ELR (cell line): ENCODE data around the gene SMIM3.
"Not testable (repeated sequence)": the region's sequence is repeated elsewhere in the genome, so short reads cannot be mapped to it uniquely, and the experiment has no call there.

Experiments used
- DNase-seq: peaks from one replicate; pipeline ENCODE4 v3.0.0-alpha.2; 2015; ENCODE audit warnings: low read depth

The SMIM3 gene

DNA sequence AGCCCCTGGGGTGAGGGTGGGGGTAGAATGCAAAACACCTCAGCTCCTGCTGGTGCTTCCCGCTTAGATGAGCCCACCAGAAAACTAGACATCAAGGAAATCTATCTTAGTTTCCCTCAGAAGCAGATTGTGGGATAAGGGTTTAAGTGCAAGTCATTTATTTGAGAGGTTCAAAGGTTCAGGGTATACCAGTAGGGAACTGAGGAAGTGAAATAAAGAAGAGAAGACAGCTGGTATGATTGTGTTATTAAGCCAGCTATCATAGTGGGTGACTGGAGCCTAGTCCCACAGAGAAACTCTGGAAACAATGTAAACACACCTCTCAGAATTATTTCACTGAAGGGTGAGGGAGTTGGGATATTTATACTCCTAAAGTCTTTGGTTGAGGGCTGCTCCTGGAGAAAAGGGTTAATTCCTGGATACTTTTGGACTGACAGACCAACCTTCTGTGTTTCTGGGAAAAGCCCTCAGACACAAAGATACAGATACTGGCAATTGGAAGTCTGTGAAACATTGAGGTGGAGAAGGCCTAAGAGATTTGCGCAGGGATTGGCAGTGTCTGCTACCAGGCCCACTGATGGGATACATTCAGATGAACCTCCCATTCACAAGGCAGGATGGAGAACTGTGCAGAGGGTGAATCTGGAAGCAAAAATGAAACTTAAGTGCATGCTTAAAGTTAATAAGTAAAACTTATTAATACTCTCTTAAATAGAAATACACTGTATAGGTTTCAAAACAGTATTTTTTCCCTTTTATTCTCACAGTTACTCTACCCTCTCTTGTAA is 13.4 kb upstream of the SMIM3 start:
- DNase-seq = no peak

DNA sequence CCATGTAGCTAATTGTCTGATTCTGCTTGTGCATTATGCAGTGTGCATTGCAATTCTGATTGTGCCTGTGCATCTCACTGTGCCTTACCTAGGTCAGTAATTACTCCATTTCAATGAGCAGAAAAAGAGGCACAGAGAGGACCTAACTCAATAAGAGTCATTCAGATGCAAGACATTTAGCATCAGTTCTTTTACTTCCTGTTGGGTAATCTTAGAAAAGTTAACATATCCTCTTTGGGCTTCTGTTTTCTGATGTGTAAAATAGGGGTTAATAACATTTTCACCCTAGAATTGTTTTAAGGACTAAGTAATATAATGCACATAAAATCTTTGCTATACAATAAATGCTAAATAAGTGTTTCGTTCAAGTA is 12.8 kb upstream of the SMIM3 start:
- DNase-seq = no peak

DNA sequence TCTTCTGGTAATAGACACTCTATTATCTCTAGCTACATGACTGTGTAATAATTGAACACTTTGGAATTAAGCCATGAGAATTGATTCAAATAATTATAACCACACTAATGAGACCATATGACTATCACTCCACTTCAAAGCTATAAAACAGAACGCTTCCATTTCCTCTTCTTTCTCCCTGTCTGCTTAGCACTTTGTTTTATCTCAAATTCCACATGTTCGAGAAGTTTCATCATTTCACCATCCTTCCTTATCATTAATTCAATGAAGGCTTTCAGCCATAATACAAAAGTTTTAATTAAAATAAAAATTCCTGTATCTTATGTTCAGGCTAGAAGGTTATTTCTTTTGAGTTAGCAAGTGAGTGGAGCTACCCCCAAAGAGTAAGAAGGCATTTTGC is 12.3 kb upstream of the SMIM3 start:
- DNase-seq = no peak

DNA sequence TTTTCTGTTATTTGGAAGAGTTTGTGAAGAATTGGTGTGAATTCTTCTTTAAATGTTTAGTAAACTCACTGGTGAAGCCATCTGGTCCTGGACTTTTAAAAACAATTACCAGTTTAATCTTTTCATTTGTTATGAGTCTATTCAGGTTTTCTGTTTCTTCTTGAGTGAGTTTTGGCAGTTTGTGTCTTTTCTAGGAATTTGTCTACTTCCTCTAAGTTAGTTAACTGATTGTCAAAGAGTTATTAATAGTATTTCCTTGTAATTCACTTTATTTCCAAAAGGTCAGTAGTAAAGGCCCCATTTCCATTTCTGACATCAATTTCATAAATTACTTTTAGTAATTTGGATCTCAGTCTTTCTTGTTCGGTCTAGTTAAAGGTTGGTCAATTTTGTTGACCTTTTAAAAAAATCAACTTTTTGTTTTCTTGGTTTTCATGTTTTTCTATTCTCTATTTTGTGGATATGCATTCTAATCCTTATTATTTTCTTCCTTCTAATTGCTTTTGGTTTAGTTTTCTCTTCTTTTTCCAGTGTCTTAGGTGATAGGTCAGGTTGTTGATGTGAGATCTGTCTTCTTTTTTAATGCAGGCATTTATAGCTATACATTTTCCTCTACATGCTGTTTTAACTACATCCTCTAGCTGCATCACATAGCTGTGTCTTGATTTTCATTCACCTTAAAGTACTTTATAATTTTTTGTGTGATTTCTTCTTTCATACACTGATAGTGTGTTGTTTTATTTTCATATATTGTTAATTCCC is 7.3 kb upstream of the SMIM3 start:
- DNase-seq = no peak

DNA sequence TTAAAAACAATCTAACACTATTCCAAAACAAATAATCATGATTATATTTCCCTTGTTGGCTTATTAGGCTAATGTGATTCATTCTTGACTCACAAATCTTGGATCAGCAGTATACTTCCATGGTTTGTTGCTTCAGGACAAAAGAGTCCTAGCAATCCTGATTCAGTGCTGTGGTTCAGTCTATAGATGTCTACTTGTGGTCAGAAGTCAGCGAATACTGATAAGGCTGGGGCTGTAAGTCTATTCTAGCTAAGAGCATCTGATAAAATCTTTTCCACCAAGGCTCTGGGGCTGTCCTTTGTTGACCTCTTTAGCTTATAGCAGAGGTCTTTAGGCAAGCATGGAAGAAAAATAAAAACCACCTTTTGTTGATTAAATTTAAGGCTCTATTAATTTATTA is 4.4 kb upstream of the SMIM3 start:
- peak; percentile 92 for DNase-seq

DNA sequence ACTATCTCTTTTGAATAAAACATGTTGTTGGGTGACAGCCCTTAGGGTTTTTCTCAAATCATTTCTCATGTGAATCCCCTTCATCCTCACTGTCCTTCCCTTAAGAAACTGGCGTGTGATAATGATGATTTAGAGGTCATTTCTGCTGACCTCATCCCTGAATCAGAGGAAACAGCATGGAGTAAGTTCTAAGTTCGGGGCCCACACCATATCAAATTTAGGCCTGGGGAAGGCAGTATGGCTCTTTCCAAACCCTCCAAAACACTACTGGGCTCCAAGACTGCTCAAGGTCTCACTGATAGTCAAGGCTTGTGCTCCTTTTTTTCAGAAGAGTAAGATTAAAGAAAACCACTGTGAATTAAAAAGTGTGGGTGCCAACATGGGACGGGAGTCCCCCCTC is 872 bp upstream of the SMIM3 start:
- peak; percentile 49 for DNase-seq

DNA sequence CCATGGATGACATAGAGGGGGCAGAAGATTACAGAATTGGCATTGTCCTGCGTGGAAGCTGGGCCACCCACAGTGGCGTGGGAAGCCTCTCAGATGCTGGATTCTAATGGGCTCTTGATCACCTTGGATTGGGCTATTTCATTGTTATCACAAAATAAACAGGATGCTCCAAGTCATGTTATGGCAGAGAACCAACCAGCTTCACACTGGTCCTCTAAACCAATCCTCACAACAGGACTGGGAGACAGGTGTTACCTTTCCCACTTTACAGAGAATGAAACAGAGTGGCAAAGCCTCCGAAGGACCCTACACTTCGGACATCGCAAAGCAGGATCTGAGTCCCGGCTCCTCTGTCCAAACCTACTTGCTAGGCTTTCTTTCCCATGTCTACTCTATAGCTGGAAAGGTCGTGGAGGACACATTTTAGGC is 455 bp upstream of the SMIM3 start:
- DNase-seq = peak; percentile 52

DNA sequence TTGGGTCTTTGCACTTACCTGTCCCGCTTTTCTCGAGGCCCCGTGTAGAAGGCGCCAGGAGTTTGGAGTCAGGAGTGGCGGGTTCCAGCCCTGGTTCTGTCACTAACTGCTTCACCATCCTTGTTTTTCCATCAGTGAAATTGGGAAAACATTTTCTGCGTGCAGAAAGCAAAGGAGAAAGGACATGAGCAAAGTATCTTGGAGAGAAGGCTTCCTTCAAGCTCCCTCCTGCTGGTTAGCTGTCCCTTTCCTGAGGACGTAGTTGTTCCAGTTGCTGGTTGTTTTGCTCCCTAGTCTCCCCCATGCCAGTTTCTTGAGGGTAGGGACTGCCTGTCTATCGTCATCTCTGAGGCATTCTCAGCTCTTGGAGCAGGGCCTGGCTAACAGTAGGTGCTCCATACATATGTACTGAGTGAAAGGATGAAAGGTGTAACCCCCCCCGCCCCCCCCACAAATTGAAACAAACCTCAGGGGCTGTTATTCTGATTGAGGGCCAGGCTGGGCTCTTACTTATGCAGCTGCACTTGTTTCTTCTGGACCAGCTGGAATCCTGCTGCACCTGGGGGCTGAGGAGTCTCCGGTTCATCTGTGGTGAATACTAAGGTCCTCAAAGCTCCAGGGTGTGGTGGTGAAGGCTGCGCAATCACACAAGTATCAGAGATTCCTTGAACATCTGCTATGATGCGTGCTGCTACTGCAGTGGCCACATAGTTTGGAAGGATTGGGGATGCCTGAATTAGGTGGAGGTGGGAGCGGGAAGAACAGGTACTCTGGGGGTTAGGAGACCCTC is 1.0 kb downstream of the SMIM3 start:
- DNase-seq = peak; percentile 58

DNA sequence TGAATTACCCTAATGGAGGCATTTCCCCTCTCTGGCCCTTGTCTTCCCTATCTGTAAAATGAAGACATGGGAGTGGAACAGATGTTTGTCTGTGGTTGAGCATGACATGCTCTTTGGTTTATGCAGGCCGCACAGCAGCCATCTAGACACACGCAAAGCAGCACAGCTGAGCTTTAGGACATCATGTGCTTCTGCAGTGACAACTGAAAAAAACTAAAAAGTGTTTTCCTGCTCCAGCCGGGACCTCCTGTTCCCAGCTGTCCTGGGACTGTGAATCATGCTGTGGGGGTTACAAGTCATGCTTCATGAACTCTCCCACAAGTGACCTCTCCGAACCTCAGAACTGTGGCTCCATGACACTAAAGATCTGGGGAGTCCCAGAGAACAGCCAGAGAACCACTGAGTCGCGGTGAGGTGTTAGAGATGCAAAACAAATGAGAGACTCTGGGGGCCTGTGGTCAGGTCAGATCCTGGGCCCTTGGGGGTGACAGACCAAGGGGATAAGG is 1.7 kb downstream of the SMIM3 start:
- DNase-seq = peak; percentile 75

DNA sequence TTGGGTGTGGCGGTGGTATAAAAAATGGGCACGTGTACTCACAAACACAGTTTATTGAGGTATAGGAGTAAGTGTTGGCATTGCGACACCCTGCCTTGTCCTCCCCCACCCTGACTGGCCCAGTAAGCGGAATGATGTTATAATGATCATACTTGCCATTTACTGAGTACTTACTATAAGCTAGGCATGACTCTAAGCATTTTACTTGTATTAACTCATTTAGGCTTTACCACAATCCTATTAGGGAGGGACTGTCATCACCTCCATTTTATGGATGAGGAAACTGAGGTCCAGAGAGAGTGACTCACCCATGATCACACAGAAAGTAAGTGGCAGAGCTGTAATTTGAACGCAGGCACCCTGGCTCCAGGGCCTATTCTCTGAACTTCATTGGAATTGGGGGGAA is 2.3 kb downstream of the SMIM3 start:
- DNase-seq = peak; percentile 88

DNA sequence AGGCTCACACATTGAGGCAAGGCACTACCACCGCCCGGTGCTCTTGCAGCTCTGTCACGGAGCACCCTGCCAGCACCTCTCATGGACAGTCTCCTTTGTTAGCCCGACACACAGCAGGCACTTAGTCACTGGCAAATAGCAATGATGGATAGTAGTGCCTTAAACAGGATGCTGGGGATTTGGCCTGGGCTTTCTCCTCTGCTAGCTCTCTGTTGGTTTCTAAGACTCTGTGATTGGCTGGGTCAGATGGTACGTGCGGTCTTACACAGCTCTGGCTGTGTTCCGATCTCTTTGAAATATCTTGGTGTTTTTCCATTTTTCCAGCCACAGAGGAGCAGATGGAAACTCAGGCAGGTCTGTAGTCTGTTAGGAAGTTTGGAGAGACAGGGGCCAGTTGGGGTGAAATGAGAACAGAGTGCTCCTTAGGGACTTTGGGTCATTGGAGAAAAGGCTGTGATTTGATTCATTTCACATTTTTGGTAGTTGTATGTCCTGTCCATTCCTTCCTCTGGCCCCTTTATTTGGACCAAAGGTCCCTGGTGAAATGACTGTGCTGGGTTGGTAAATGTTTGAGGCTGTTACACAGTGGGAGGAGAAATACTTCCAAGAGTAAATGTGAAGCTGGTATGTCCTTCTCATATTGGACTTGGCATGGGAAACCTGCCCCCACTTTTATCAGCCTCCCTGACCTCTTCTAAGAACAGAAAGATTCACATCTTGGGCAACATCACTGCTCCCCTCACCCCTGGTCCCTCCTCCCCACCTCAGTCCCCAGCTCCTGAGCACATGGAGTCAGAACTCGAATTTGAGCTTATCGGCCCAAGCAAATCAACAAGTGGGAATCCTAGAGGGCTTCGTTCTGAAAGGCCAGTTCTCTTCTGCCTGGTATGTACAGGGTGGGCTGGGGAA is 3.4 kb downstream of the SMIM3 start:
- DNase-seq = peak; percentile 93

DNA sequence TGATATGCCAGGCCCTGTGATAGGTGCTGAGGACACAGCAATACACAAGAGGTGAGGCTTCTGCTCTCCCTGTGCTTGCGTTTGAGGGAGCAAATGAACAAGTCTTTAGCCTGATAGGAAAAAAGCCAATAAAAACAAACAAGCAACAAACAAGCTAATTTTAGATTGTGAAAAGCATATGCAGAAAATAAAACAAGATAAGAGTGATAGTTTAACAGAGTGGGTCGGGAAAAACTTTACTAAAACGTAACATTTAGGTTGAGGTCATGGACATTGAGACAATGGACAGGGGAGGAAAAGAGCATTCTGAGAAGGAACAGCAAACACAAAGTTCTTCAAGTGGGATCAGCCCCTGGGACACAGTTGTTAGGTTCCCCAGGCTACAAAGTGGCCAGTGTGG is 4.3 kb downstream of the SMIM3 start:
- no peak for DNase-seq

DNA sequence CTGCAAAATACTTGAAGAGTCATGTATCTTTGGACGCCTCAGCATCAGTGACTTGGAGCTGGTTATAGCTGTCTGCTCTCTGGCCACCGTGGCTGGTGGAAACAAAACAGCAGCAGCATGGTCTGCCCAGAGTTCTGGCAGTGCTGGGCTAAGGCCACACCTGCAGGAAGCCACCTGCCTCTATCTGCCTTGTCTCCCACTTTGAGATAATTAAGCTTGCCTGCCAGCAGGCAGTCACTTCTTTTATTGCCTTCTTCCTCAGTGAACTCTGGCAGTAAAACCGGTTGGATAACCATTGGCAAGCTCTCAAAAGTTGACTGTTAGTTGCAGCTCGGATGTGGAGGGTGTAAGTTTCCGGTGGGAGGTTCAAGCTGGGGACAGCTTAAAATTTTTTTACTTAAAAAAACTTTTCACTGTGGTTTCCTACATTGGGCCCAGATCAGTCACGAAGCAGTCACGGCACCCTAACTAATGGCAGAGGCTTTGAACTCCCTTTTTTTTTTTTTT is 4.9 kb downstream of the SMIM3 start:
- peak; percentile 84 for DNase-seq

DNA sequence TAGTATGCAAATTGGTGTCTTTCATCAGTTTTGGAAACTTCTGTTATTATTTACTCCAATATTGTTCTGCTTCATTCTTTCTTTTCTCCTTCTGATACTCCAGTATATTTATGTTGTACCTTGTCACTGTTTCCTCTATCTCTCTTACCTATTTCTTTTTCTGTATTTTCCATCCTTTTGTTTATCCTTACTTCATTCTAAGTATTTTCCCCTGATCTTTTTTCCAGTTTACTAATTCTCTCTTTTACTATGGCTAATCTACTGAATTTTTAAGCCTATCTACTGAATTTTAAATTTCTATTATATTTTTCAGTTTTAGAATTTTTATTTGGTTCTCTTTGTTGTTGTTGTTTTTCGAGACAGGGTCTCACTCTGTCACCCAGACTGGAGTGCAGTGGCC is 7.4 kb downstream of the SMIM3 start:
- DNase-seq = no peak

DNA sequence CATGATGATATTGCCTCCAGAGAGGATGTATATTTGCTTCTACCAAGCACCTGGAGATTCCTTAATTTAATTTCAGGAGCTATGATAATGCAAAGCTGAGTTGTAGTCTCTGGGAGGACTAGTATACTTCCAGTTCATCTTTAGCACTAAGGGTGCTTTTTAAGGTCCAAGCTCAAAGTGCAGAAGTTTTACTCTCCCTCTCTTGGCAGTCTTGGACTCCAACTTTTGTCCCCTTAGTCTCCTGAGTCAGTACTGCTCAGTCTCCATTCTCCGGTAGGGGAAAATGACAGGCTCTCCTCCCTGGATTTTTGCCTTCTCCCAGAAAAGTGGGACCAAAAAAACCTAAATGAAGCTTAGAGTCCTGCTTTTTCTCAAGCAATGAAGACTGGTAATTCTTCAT is 8.3 kb downstream of the SMIM3 start:
- DNase-seq = no peak

DNA sequence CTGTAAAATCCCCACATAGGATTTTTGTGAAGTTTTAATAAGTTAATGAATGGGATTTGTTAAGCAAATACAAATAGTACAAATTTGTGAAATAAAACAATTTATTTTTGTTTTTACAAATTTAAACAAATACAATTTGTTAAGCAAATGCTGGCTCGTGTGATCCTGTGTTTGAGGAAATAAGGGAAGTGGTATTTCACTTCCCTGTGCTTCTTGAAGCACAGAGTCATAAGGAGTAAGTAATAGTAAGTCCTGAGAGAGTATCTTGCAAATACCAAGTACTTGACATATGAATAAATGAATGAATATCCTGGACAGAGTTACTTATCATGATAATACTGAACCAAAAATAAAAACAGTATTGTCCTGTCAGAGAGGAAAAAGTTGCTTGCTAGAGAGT is 9.1 kb downstream of the SMIM3 start:
- no peak for DNase-seq

DNA sequence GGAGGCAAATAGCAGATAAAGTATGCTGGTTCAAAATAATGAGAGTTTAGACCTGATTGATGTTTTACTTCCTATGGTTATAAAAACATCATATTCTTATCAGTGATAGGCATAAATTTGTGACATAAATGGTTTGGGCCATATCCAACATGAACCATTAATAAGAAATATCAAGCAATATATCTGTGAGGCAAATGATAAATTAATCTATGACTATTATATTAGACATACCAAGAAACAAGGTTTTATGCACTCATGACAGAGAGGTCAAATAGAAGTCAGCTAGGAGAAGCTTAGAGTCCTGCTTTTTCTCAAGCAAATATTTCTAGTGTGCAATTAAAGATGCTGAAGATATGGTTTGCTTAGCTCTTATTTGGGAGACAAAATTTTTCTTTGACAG is 10.4 kb downstream of the SMIM3 start:
- no peak for DNase-seq

DNA sequence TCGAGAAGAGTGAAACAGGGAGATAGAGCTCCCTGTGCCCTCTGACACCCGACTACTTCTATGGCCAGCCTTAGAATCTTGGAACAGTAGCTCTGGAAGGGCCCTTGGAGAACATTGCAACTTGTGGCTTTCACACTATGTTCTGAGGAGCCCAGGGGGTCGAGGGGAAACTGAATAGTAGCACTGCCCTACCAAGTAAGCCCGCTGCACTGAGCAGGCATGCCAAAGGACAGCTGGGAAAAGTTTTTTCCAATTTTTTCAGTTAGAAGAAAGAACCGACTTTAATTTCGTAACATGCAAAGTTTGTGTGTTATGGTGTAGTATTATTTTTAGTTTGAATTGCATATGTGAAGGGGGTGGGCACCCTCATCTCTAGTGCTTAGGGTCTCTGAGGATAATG is 10.9 kb downstream of the SMIM3 start:
- no peak for DNase-seq

DNA sequence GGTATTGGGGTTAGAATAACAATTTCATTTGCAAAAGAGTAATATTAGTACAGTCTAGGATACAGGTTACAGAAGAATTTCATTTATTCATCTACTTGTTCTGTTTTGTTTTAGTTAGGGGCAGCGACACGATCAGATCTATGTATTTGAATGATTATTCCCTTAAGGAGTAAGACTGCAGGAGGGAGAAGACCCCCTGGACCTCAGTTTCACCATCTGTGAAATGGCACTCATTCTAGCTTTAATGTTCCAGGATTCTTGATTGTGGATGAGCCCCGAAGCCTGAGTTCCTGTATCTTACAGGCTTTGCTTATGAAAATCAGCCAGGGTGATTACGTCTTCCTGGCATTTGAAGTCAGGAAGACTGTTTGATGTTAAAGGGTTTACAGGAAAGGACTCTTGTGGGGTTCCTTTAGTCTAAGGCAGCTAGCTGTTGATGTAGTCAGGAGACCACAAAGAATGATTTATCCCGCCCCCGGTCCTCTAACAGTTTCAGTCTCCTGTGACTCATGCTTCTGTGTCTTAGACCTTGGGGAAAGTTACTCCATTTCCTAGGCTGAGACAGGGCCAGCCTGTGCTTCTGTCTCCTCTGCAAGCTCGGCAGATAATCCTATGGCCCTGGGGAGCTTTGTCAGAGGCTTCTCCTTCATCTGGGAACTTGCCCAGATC is 11.5 kb downstream of the SMIM3 start:
- DNase-seq = peak; percentile 100

DNA sequence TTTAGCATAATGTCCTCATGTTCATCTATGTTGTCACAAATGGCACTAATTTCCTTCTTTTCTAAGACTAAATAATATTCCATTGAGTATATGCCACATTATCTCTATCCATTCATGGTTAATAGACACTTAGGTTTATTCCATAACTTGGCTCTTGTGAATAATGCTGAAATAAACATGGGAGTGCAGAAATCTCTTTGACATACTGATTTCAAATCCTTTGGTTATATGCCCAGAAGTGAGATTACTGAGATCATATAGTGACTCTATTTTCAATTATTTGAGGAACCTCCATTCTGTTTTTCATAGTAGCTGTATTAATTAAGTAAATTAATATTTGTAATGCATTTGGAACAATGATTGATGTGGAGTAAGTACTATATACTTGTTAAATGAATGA is 13.0 kb downstream of the SMIM3 start:
- no peak for DNase-seq

DNA sequence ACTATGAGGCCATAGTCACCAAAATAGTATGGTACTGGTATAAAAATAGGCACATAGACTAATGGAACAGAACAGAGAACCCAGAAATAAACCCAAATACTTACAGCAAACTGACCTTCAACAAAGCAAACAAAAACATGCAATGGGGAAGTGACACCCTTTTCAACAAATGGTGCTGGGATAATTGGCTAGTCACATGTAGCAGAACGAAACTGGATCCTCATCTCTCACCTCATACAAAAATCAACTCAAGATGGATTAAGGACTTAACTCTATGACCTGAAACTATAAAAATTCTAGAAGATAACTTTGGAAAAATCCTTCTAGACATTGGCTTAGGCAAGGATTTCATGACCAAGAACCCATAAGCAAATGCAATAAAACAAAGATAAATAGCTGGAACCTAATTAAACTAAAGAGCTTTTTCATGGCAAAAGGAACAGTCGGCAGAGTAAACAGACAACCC is 14.9 kb downstream of the SMIM3 start:
- not testable (repeated sequence) for DNase-seq
